Mesenchymal stem cell (in vitro differentiated cells and primary cell): ENCODE measurements around the gene CCDC158.

Experiments
- DNase-seq: peaks from one replicate; pipeline ENCODE4 v3.0.0-alpha.2; 2013
- H2AFZ ChIP-seq: one replicate; pipeline ENCODE4 v1.6.1; 2013; ENCODE audit warnings: low read depth, mild to moderate bottlenecking, control low read depth, inconsistent platforms, low read length, moderate library complexity
- H2AK5ac ChIP-seq: 2 replicates; pipeline ENCODE4 v1.6.1; 2013; ENCODE audit warnings: low read length, moderate library complexity, mild to moderate bottlenecking, inconsistent platforms; ENCODE audit not compliant: severe bottlenecking
- H2BK120ac ChIP-seq: one replicate; pipeline ENCODE4 v1.6.1; 2013; ENCODE audit warnings: low read depth, mild to moderate bottlenecking, inconsistent platforms, low read length, moderate library complexity
- H2BK12ac ChIP-seq, 2 experiments: one replicate each; pipeline ENCODE4 v1.6.1; 2013; ENCODE audit warnings: inconsistent platforms in 2 of 2, low read length in 2 of 2, mild to moderate bottlenecking in 2 of 2, moderate library complexity in 2 of 2, control low read depth in 1 of 2
- H2BK15ac ChIP-seq: one replicate; pipeline ENCODE4 v1.6.1; 2013; ENCODE audit warnings: mild to moderate bottlenecking, low read depth, inconsistent platforms; ENCODE audit not compliant: poor library complexity, severe bottlenecking
- H2BK5ac ChIP-seq: 2 replicates; pipeline ENCODE4 v1.6.1; 2013; ENCODE audit warnings: low read depth, mild to moderate bottlenecking, low read length, control low read depth, inconsistent platforms; ENCODE audit not compliant: poor library complexity, severe bottlenecking
- H3K14ac ChIP-seq, 2 experiments: one replicate each; pipeline ENCODE4 v1.6.1; 2013; ENCODE audit warnings: inconsistent platforms in 2 of 2, low read length in 2 of 2, control low read depth in 1 of 2, mild to moderate bottlenecking in 1 of 2, moderate library complexity in 1 of 2
- H3K18ac ChIP-seq, 2 experiments: one replicate each; pipeline ENCODE4 v1.6.1; 2013; ENCODE audit warnings: inconsistent platforms in 2 of 2, low read length in 2 of 2, control low read depth in 1 of 2, low read depth in 1 of 2, mild to moderate bottlenecking in 1 of 2
- H3K23ac ChIP-seq, 2 experiments: one replicate each; pipeline ENCODE4 v1.6.1; 2013; ENCODE audit warnings: inconsistent platforms in 2 of 2, low read length in 2 of 2, mild to moderate bottlenecking in 2 of 2, moderate library complexity in 2 of 2, control low read depth in 1 of 2
- H3K27ac ChIP-seq: 2 replicates; pipeline ENCODE4 v1.5.1; 2013; ENCODE audit warnings: mild to moderate bottlenecking, moderate library complexity, low read length, control low read depth, inconsistent platforms; ENCODE audit not compliant: poor library complexity, severe bottlenecking
- H3K27me3 ChIP-seq, 2 experiments: 2 replicates each; pipeline versions ENCODE4 v1.6.1 to v1.7.0; 2013; ENCODE audit warnings: low read length in 2 of 2, mild to moderate bottlenecking in 2 of 2, moderate library complexity in 2 of 2, control low read depth in 1 of 2, inconsistent platforms in 1 of 2; ENCODE audit not compliant: control insufficient read depth in 1 of 2, insufficient read depth in 1 of 2
- H3K36me3 ChIP-seq, 2 experiments: 2 replicates each; pipeline versions ENCODE4 v1.6.1 to v1.7.0; 2013; ENCODE audit warnings: low read length in 2 of 2, control low read depth in 1 of 2, inconsistent platforms in 1 of 2, low read depth in 1 of 2, mild to moderate bottlenecking in 1 of 2; ENCODE audit not compliant: insufficient read depth in 2 of 2, control insufficient read depth in 1 of 2
- H3K4ac ChIP-seq, 2 experiments: one replicate each; pipeline ENCODE4 v1.6.1; 2013; ENCODE audit warnings: inconsistent platforms in 2 of 2, low read length in 2 of 2, mild to moderate bottlenecking in 2 of 2, moderate library complexity in 2 of 2, control low read depth in 1 of 2, low read depth in 1 of 2
- H3K4me1 ChIP-seq: 2 replicates; pipeline ENCODE4 v1.6.1; 2013; ENCODE audit warnings: low read depth, low read length, control low read depth; ENCODE audit not compliant: control insufficient read depth, insufficient read depth
- H3K4me2 ChIP-seq: 2 replicates; pipeline ENCODE4 v1.6.1; 2013; ENCODE audit warnings: low read length, mild to moderate bottlenecking, inconsistent platforms; ENCODE audit not compliant: poor library complexity, severe bottlenecking
- H3K4me3 ChIP-seq, 2 experiments: 2 replicates each; pipeline versions ENCODE4 v1.5.1 to v1.7.0; 2013; ENCODE audit warnings: low read length in 2 of 2, mild to moderate bottlenecking in 2 of 2, control low read depth in 1 of 2, low read depth in 1 of 2; ENCODE audit not compliant: insufficient read depth in 1 of 2
- H3K79me1 ChIP-seq: replicated peaks from 2 replicates; pipeline ENCODE4 v1.6.1; 2013; ENCODE audit warnings: mild to moderate bottlenecking, control low read depth, low read length, inconsistent platforms; ENCODE audit not compliant: poor library complexity, severe bottlenecking
- H3K9ac ChIP-seq: 2 replicates; pipeline ENCODE4 v1.7.0; 2013; ENCODE audit warnings: mild to moderate bottlenecking, low read length, moderate library complexity
- H3K9me3 ChIP-seq: 2 replicates; pipeline ENCODE4 v1.7.0; 2013; ENCODE audit warnings: mild to moderate bottlenecking, low read length; ENCODE audit not compliant: control insufficient read depth
- H4K8ac ChIP-seq: one replicate; pipeline ENCODE4 v1.6.1; 2013; ENCODE audit warnings: inconsistent platforms, mild to moderate bottlenecking, low read length, moderate library complexity
- H4K91ac ChIP-seq: one replicate; pipeline ENCODE4 v1.6.1; 2013; ENCODE audit warnings: mild to moderate bottlenecking, low read length, inconsistent platforms
- WGBS: methylation state at CpG from one replicate; pipeline ENCODE4 v1.1.7; 2013; ENCODE audit warnings: mixed read lengths; 5-methylcytosine and 5-hydroxymethylcytosine counted together

The CCDC158 gene

GRCh38 chr4:76326515-76326914 is 94.4 kb downstream of the CCDC158 start:
- H2AFZ ChIP-seq, result no peak overlapping the region
- H3K36me3 ChIP-seq, result no peaks in the 10 kb centered on the region
- no peak overlapping the region for H2BK120ac ChIP-seq
- no peak overlapping the region for H3K4ac ChIP-seq
- DNase-seq, result no peak
- H3K4me3 ChIP-seq, result no peak overlapping the region
- no peak overlapping the region for H2BK5ac ChIP-seq
- no peak overlapping the region for H3K27ac ChIP-seq
- no peak overlapping the region for H2BK12ac ChIP-seq
- H3K14ac ChIP-seq, result no peak overlapping the region
- no peaks in the 10 kb centered on the region for H3K79me1 ChIP-seq
- peaks cover 46% of the 10 kb centered on the region for H3K9me3 ChIP-seq
- H3K4me1 ChIP-seq, result no peaks in the 10 kb centered on the region
- H2AK5ac ChIP-seq, result no peak overlapping the region
- H3K18ac ChIP-seq, result no peak overlapping the region
- no peak overlapping the region for H3K4me2 ChIP-seq
- no peak overlapping the region for H4K91ac ChIP-seq
- no peaks in the 10 kb centered on the region for H3K27me3 ChIP-seq
- H3K9ac ChIP-seq, result no peak overlapping the region
- H4K8ac ChIP-seq, result no peak overlapping the region
- H2BK15ac ChIP-seq, result no peak overlapping the region
- no peak overlapping the region for H3K23ac ChIP-seq

- H3K14ac ChIP-seq, result no peak overlapping the region
- H4K8ac ChIP-seq, result no peak overlapping the region
- H2AK5ac ChIP-seq, result no peak overlapping the region
Measured at GRCh38 chr4:76325072-76325471, 95.9 kb downstream of the CCDC158 start.

DNA sequence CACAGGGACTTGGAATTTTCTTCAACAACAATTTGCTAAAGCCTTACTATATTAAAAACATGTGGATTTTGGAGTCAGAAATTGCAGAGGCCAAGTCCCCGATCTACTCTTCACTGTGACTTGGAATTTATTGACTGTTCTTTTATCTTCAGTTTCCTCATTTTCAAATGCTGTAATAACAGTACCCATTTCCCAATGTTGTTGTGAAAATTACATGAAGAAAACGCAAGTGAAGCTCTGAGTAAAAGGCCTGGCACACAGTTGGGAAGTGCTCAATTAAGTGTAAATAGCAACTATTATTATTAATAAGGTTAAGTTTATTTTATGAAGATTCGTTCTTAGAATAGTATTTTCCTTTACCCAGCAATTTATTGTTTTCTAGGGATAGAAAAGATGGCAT is 98.7 kb downstream of the CCDC158 start:
- H3K4me1 ChIP-seq, result no peaks in the 10 kb centered on the region
- no peak overlapping the region for H2AK5ac ChIP-seq
- H3K27me3 ChIP-seq, result no peaks in the 10 kb centered on the region
- no peak overlapping the region for H3K4ac ChIP-seq
- no peak overlapping the region for H4K8ac ChIP-seq
- no peak overlapping the region for H2BK15ac ChIP-seq
- H2BK12ac ChIP-seq, result no peak overlapping the region
- no peak overlapping the region for H2AFZ ChIP-seq
- H4K91ac ChIP-seq, result no peak overlapping the region
- H3K4me2 ChIP-seq, result no peak overlapping the region
- H2BK5ac ChIP-seq, result no peak overlapping the region
- no peak overlapping the region for H3K14ac ChIP-seq
- H3K36me3 ChIP-seq, result no peaks in the 10 kb centered on the region
- no peak overlapping the region for H2BK120ac ChIP-seq
- DNase-seq, result no peak
- no peak overlapping the region for H3K23ac ChIP-seq
- peaks cover 58% of the 10 kb centered on the region for H3K9me3 ChIP-seq
- H3K4me3 ChIP-seq, result no peak overlapping the region
- H3K79me1 ChIP-seq, result no peaks in the 10 kb centered on the region
- 80% methylated on average over 1 of the region's 3 CpGs for WGBS
- no peak overlapping the region for H3K27ac ChIP-seq
- H3K9ac ChIP-seq, result no peak overlapping the region
- H3K18ac ChIP-seq, result no peak overlapping the region

More at GRCh38 chr4:76325072-76325471, 95.9 kb downstream of the CCDC158 start:
- Histone ChIP-seq H3K18ac (no peak overlapping the region), H3K27ac (no peak overlapping the region), H3K27me3 (no peaks in the 10 kb centered on the region), H3K4ac (no peak overlapping the region), H3K36me3 (no peaks in the 10 kb centered on the region), H2BK12ac (no peak overlapping the region), H3K9ac (no peak overlapping the region), H3K4me1 (no peaks in the 10 kb centered on the region), H2AFZ (no peak overlapping the region), H3K23ac (no peak overlapping the region), H3K9me3 (peaks cover 54% of the 10 kb centered on the region), H4K91ac (no peak overlapping the region), H2BK120ac (no peak overlapping the region), H2BK15ac (no peak overlapping the region), H3K4me3 (no peak overlapping the region), H3K79me1 (no peaks in the 10 kb centered on the region), H2BK5ac (no peak overlapping the region), H3K4me2 (no peak overlapping the region)
- no peak for DNase-seq

GRCh38 chr4:76316131-76316530 is 104.8 kb downstream of the CCDC158 start:
- Histone ChIP-seq H4K8ac (no peak overlapping the region), H2AFZ (no peak overlapping the region), H3K27me3 (no peaks in the 10 kb centered on the region), H2BK12ac (no peak overlapping the region), H3K4me1 (no peaks in the 10 kb centered on the region), H3K23ac (no peak overlapping the region), H3K18ac (no peak overlapping the region), H3K9me3 (peaks cover 38% of the 10 kb centered on the region), H2BK15ac (no peak overlapping the region), H3K27ac (no peak overlapping the region), H3K79me1 (no peaks in the 10 kb centered on the region), H4K91ac (no peak overlapping the region), H3K14ac (no peak overlapping the region), H2AK5ac (no peak overlapping the region), H3K9ac (no peak overlapping the region), H3K36me3 (no peaks in the 10 kb centered on the region), H3K4ac (no peak overlapping the region), H2BK120ac (no peak overlapping the region), H2BK5ac (no peak overlapping the region), H3K4me2 (no peak overlapping the region), H3K4me3 (no peak overlapping the region)
- no peak for DNase-seq
- no CpG with 5 or more reads among the region's 1 CpG for WGBS
